NCI-H748 (cell line): ENCODE measurements around the gene SLC18A2.

ENCODE experiments used
- DNase-seq: peaks from one replicate; lab custom pipeline; 2025; ENCODE audit not compliant: unreplicated experiment; lab: John Stamatoyannopoulos, UW

SLC18A2 gene

DNA sequence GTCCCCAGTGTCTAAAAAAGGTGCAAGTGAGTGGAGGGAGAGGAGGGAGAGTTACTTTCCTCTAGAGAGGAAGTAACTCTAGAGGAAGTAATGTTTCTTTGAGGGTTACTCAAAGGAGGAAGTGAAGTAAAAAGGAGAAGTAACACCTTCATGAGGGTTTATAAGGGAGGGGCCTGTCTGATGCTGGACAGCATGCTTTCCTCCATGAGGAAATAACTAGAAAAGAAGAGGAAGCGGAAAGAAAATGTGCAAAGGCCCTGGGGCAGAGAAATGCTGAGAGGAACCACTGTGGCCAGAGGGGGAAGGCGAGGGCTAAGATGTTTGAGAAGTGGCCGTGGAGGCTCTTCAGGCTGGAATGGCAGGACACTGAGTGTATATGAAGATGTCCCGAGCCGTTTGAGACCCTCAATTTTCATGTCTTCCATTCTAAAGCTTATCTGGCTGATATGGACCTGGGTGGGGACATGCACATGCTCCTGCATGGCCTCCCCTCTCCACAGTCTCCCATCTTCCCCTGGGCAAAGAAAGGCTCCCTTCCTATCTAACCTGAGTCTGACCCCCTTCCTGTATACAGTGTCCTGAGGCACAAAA lies 3.4 kb upstream of the SLC18A2 start:
- DNase-seq = no peak

DNA sequence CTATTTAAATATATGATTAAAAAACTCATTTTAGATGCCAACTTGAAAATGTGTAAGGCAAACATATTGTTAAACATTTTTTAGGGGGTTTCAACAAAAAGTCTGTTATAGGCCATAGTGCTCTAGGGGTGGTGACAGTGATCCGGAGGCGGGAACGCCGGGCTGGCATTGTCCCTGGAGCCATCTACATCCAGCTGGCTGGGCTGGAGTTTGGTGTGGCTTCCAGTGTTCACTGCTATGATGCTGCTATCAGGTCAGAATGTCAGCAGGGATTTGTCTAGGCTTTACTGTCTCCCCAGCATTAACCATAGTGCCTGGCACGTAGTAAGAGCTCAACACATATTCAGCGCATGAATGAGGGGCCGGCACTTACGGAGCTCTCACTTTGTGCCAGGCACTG lies 1.9 kb upstream of the SLC18A2 start:
- DNase-seq = no peak

DNA sequence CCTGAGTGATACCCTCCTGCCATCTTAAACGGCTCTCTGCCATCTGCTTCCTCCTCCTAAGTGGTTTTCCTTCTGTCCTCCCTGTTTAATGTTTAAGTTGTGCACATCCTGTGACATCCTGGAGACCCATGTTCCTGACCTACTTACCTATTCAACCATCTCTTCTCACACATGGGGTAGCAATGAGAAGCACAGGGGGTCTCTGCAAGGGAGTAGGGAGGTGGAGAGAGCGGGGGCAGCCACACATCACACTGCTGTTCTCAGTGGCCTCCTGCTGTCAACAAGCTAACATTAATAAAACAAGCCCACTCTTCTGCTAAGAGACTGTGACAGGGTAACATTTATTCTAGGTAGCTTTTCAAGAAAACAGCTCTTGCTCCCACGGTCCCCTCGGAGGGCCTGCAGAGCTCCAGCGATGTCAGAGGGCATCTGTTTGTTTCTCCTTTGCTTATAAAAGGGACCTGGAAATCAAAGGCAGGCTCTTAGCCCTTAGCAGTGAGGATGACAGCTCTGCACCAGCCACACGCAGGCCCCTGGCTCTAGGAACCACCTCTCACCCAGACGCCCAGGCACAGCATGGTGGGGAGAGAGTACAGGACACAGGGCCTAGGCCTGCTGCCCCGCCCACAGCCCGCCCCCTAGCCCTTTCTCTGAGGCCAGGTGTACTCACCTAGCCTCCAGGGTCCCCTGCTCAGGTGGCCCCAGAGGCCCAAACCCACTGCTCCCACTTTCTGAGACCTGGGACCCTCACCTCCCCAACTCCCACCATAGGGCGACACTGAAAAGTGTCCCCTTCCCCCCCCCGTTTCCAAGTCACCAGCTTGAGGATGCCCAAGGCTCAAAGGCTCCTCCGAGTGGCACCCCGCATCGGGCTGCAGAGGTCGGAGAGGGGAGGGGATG lies 943 bp upstream of the SLC18A2 start:
- DNase-seq = no peak

DNA sequence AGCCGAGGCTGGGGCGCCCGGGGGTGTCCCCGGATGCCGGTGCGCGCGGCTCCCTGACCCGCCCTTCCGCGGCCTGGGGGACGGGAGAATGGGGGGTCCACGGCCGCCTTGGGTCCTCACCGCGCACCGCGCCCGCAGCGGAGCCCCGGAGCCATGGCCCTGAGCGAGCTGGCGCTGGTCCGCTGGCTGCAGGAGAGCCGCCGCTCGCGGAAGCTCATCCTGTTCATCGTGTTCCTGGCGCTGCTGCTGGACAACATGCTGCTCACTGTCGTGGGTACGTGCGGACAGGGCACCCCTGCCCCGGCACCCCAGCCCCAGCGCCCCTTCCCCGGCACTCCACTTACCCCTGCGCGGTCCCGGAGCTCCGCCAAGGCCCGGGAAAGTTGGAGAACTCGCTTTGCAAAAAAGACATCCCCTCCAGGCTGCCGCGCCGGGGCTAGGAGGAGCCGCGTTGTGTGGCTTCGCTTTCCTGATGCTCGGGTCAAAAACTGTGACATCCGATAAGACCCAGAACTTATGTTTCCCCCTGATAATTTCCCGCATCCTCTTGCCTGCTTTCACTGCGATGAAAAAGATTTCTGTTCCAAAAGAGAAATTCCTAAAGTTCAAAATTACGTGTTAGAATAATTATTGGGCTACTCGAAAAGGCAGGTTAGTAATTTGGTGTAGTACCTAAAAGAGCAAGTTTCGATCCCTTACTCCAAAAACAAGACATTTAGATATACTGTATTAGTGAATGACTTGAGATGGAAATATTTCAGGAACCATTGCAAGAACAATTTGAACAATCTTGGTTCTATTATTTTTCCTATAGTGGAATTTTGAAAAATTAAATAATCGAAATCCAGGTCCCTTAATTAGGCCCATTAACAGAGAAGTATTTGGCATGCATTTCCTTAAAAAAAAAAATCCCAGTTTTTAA lies 888 bp downstream of the SLC18A2 start:
- DNase-seq = peak; percentile 40

- no peak for DNase-seq
These were observed 1.5 kb downstream of the SLC18A2 start for GRCh38 chr10:117242463-117242832.

GRCh38 chr10:117246997-117247671 lies 6.2 kb downstream of the SLC18A2 start:
- DNase-seq = no peak

GRCh38 chr10:117248750-117249465 lies 8.0 kb downstream of the SLC18A2 start:
- no peak for DNase-seq

DNA sequence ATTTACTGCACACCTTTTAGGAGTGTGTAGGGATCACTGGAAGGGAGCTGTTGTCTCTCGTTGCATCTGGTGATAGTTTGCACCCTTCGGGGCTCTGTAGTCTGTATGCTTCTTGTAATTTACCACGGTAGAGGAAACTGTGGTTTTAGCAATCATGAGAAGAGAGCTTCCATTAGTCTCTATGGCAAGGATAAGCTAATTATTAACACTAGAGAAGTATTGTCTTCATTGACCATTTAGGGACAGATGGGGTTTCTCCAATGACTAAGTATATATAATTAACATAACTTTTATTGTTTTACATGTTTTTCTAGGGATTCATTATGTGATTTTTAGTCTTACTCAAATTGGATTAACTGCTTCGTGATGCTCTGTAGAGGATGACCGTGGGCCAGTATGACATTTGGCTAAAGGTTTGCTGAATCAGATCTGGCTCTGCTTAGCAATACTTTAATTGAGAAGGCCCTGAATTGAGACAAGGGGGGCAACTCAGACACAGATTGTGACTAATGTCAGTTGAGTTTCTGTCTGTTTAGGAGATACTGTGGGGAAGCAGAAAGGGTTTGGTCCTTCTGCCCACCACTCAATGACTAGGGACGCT lies 8.7 kb downstream of the SLC18A2 start:
- no peak for DNase-seq

DNA sequence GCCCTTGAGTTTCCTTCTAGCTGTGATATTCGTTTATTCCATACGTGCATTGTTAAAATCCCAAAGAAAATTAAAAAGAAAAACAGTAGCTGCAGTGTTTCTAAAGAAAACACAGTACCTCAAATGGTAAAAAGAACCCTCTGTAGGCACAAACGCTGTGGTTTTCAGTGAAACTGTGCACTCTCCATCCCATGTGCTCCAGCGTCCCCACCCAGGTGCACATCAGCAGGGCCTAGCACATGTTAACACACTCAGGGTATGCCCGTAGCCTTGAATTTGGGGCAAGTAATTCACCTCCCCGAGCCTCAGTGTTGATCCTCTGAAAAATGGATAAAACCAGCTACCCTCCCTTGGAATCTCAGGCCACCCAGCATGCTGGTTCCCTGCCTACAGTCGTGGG lies 9.5 kb downstream of the SLC18A2 start:
- no peak for DNase-seq

DNA sequence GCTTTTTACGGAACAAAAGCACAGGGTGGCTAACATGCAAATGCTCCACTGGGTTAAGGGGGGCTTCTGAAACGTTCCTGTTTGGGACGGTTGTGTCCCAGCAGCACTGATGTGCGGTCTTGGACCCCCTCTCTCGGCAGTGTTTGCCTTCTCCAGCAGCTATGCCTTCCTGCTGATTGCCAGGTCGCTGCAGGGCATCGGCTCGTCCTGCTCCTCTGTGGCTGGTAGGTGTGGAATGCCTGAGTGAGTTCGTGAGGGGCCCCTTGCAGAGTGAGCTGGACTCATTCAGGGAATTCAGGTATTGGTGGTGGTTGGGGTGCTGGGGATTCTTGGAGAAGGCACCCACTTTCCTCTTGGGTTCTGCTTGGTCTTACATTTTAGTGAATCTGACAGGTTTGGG lies 13.0 kb downstream of the SLC18A2 start:
- DNase-seq = no peak

GRCh38 chr10:117254338-117254737 lies 13.4 kb downstream of the SLC18A2 start:
- no peak for DNase-seq

DNA sequence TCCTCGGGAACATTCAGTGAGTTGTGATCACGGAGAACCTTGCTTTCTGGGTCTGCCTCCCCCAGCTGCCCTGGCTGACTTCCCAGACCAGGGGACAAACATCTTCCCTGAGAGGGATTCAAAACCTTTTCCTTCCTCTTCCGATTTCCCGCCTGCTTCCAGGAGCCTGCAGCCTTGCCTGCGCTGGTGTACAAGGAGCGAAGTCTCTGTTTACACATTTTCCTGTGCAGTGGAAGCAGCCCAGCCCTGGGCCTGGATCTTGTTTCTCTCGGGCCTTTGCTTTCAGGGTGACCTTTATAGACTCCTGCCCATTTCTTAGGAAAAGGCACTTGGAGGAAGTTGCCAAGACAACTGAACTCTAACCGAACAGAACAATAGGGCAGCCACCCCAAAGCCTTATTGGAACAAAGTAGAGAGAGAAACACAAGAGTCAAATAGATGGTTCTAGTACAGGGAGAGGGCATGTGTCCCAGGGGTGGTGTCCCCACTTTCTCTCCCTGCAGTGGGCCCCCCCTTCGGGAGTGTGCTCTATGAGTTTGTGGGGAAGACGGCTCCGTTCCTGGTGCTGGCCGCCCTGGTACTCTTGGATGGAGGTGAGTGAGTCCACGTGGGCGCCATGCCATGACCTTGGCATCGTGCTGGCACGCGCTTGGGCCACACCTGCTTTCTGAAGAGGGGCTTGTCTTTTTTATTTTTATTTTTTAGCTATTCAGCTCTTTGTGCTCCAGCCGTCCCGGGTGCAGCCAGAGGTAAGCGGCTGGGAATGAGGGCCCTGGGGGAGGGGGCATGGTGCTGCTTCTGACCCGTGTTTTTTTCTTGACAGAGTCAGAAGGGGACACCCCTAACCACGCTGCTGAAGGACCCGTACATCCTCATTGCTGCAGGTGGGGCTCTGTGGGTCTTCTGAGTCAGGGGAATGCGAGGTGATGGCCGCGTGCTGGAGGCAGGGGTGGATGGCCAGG lies 14.1 kb downstream of the SLC18A2 start:
- DNase-seq = no peak

GRCh38 chr10:117255835-117256460 lies 15.0 kb downstream of the SLC18A2 start:
- no peak for DNase-seq

DNA sequence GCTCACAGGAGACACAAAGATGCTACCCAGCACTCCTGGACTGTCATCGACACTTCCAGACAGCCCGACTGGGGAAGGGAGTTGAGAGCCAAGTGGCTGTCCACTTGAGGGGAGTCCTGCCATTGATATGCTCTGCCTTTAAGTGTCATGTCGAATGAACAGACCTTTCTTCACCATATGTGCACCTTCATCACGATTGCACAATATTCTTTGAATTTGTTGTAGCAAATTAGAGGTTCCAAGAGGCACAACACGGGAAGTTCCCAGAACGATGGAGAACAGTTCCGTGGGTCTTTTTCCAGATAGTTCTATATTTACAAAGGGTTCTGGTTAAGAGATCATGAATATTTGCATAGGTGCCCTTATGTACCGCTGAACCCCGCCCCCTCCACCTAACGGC lies 16.0 kb downstream of the SLC18A2 start:
- no peak for DNase-seq

GRCh38 chr10:117257721-117258120 lies 16.8 kb downstream of the SLC18A2 start:
- DNase-seq = peak; percentile 4

- no peak for DNase-seq
These were observed 18.4 kb downstream of the SLC18A2 start for GRCh38 chr10:117259279-117259678.

DNA sequence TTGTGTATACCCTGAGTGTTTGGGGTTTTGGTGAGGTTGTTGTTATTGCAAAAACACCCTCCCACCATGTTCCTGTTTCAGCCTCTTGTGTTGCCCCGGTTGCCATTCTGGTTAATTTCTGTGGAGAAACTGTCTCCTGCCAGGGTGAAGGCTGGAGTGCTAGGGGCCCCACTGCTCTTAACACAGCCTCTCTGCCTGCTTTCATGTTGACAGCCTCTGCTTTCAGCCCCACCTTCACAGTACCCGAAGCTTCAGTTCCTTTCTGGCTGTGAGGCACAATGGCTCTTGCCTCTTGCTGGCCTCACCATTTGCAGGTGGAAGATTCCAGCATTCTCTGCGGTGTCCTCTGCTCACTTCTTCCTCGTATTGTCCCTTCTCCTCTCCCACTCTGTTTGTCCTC lies 19.2 kb downstream of the SLC18A2 start:
- DNase-seq = no peak

DNA sequence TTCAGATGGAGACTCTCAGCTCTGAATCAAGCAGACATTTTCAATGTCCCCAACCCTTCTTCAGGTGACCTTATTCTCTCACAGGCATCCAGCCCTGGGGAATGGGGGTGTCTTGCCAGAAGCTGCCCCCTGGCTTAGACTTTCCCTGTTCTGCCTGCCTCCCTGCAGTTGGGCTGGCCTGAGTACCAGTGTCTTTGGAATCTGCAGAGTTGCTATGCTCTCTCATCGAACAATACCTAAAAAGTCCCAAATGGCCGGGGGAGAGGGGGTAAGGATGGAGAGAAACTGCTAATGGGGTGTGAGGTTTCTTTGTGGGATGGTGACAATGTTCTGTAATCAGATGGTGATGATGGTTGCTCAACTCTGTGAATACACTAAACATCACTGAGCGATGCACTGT lies 20.6 kb downstream of the SLC18A2 start:
- no peak for DNase-seq
